HCT116 (cell line): ENCODE data around the gene VAV1. TPM values are rescaled to one million over a fixed set of nuclear protein-coding genes. Genes with fewer than 3 reads are reported as not detected.
A peak's percentile ranks its signal among the peaks of the same experiment; 100 is the strongest.

Experiments
- ATAC-seq: fragments of 200-7000 bp; cut with Tn5 transposase; 2 replicates; pipeline ENCODE4 v1.9.1; 2020; ENCODE audit warnings: mild to moderate bottlenecking, moderate library complexity
- BruUV-seq: library from RNA; stranded (reverse); fragments of 400-500 nt; replicated peaks from 2 replicates; lab custom pipeline; 2021; lab: Mats Ljungman, UMichigan
- CTCF ChIA-PET: fragments of 300-600 bp; sonication (Branson Sonifier 250); formaldehyde crosslinking; loops from one replicate; lab custom pipeline; 2021; ENCODE audit warnings: antibody characterized with exemption; lab: Charles Lee
- POLR2A ChIA-PET: fragments of 300-600, 350-600 bp; sonication (Branson Sonifier 250); formaldehyde crosslinking; loops from one replicate; lab custom pipeline; 2021; ENCODE audit warnings: antibody characterized with exemption; lab: Charles Lee
- RAD21 ChIA-PET, 2 experiments: fragments of 300-600 bp; sonication (Branson Sonifier 250); formaldehyde crosslinking; loops; one replicate each; lab custom pipeline; 2023; ENCODE audit warnings: low total read pairs in 2 of 2; ENCODE audit not compliant: uncharacterized antibody in 2 of 2, unreplicated experiment in 2 of 2, low non-redundant PET in 1 of 2; lab: Charles Lee
- DNase-seq: peaks from one replicate; pipeline ENCODE4 v3.0.0-alpha.2; 2010; ENCODE audit warnings: low read depth, low spot score
- H2AFZ ChIP-seq: fragments of 200-600 bp; shearing (Covaris generic), sonication (generic); 2 replicates; pipeline ENCODE4 v1.6.1; 2017; ENCODE audit warnings: low read depth, mixed run types, mixed read lengths, antibody characterized with exemption, low read length; ENCODE audit not compliant: poor library complexity, severe bottlenecking
- H3K27ac ChIP-seq: 2 replicates; pipeline ENCODE4 v1.5.1; 2012; ENCODE audit warnings: low read depth, low read length
- H3K27me3 ChIP-seq: fragments of 200-600 bp; sonication (generic); 2 replicates; pipeline ENCODE4 v1.6.1; 2016; ENCODE audit warnings: mixed run types, low read length, mixed read lengths; ENCODE audit not compliant: insufficient read depth
- H3K36me3 ChIP-seq, 2 experiments: fragments of 200-500 bp in 1 of 2; fragments of 200-600 bp in 1 of 2; sonication (Bioruptor generic) in 1 of 2; sonication (generic) in 1 of 2; 2 replicates each; pipeline versions ENCODE4 v1.5.1 to v1.6.1; 2014 to 2016; ENCODE audit warnings: low read length in 2 of 2, inconsistent platforms in 1 of 2, mixed read lengths in 1 of 2, mixed run types in 1 of 2; ENCODE audit not compliant: insufficient read depth in 2 of 2, control insufficient read depth in 1 of 2
- H3K4me1 ChIP-seq, 2 experiments: fragments of 200-600 bp in 1 of 2; sonication (generic) in 1 of 2; 2 replicates each; pipeline versions ENCODE4 v1.5.1 to v1.6.1; 2012 to 2017; ENCODE audit warnings: low read length in 2 of 2, inconsistent platforms in 1 of 2, mild to moderate bottlenecking in 1 of 2, mixed read lengths in 1 of 2, mixed run types in 1 of 2, moderate library complexity in 1 of 2; ENCODE audit not compliant: insufficient read depth in 2 of 2, control insufficient read depth in 1 of 2
- H3K4me2 ChIP-seq: fragments of 200-600 bp; sonication (generic); 2 replicates; pipeline ENCODE4 v1.6.1; 2017; ENCODE audit warnings: mixed run types, low read length, mixed read lengths
- H3K4me3 ChIP-seq, 2 experiments: fragments of 200-600 bp in 1 of 2; sonication (generic) in 1 of 2; replicated peaks in 1 of 2; 2 replicates each; pipeline ENCODE4 v1.5.1; 2011 to 2016; ENCODE audit warnings: low read length in 2 of 2, control low read depth in 1 of 2, low read depth in 1 of 2, mild to moderate bottlenecking in 1 of 2, mixed read lengths in 1 of 2, mixed run types in 1 of 2
- H3K79me2 ChIP-seq: fragments of 200-600 bp; sonication (generic); 2 replicates; pipeline ENCODE4 v1.6.1; 2017; ENCODE audit warnings: mild to moderate bottlenecking, mixed run types, low read length, moderate library complexity, mixed read lengths; ENCODE audit not compliant: insufficient read depth
- H3K9ac ChIP-seq: fragments of 200-600 bp; sonication (generic); 2 replicates; pipeline ENCODE4 v1.6.1; 2016; ENCODE audit warnings: low read length, mixed read lengths
- H3K9me2 ChIP-seq: fragments of 200-600 bp; sonication (generic), shearing (Covaris generic); 2 replicates; pipeline ENCODE4 v1.6.1; 2017; ENCODE audit warnings: mixed run types, mild to moderate bottlenecking, moderate library complexity; ENCODE audit not compliant: insufficient read depth
- H3K9me3 ChIP-seq, 2 experiments: fragments of 200-500 bp in 1 of 2; fragments of 200-600 bp in 1 of 2; sonication (Bioruptor generic) in 1 of 2; sonication (generic) in 1 of 2; 2 replicates each; pipeline ENCODE4 v1.6.1; 2014 to 2017; ENCODE audit warnings: low read length in 2 of 2, mixed read lengths in 2 of 2, inconsistent platforms in 1 of 2, low read depth in 1 of 2, mild to moderate bottlenecking in 1 of 2, mixed run types in 1 of 2, moderate library complexity in 1 of 2; ENCODE audit not compliant: control insufficient read depth in 1 of 2, insufficient read depth in 1 of 2
- H4K20me1 ChIP-seq: fragments of 200-600 bp; sonication (generic), shearing (Covaris generic); 2 replicates; pipeline ENCODE4 v1.6.1; 2017; ENCODE audit warnings: mixed run types, mild to moderate bottlenecking, moderate library complexity; ENCODE audit not compliant: insufficient read depth
- POLR2AphosphoS5 ChIP-seq: IDR thresholded peaks from 2 replicates; pipeline ENCODE4 v1.6.1; 2011; ENCODE audit warnings: mild to moderate bottlenecking, low read depth, low read length, moderate library complexity
- RAD21 ChIP-seq: IDR thresholded peaks from 2 replicates; pipeline ENCODE4 v1.6.1; 2012; ENCODE audit warnings: low read depth, mild to moderate bottlenecking
- SP1 ChIP-seq: IDR thresholded peaks from 2 replicates; pipeline ENCODE4 v1.6.1; 2012; ENCODE audit warnings: low read depth
- TCF7L2 ChIP-seq: IDR thresholded peaks from 2 replicates; pipeline ENCODE4 v1.7.0; 2011; ENCODE audit warnings: borderline replicate concordance, inconsistent platforms; ENCODE audit not compliant: insufficient read depth, insufficient read length; ENCODE audit errors: extremely low read depth
- ZFX ChIP-seq: fragments of 450-650 bp; IDR thresholded peaks from 2 replicates; pipeline ENCODE4 v1.6.1; 2017
- intact Hi-C: fragments of 100-400 bp; cut with micrococcal nuclease; formaldehyde crosslinking; loops from 2 replicates; pipeline ENCODE4 v1.10.0; 2022
- total RNA-seq: library from RNA; stranded (reverse); gene quantifications from one replicate; pipeline ENCODE4 v1.2.1, GENCODE V29; 2021; ENCODE audit not compliant: unreplicated experiment
- TF ChIP-seq, protein P1 (sequence below): IDR thresholded peaks from 2 replicates; pipeline ENCODE4 v1.6.1; 2012
- TF ChIP-seq, protein P2 (sequence below): IDR thresholded peaks from 2 replicates; pipeline ENCODE4 v1.6.1; 2011; ENCODE audit warnings: mild to moderate bottlenecking, low read length, moderate library complexity; ENCODE audit not compliant: insufficient replicate concordance; ENCODE audit errors: extremely low read depth

The VAV1 gene
- total RNA-seq, 1 experiment from 2014 or later, result 20.6 TPM

DNA sequence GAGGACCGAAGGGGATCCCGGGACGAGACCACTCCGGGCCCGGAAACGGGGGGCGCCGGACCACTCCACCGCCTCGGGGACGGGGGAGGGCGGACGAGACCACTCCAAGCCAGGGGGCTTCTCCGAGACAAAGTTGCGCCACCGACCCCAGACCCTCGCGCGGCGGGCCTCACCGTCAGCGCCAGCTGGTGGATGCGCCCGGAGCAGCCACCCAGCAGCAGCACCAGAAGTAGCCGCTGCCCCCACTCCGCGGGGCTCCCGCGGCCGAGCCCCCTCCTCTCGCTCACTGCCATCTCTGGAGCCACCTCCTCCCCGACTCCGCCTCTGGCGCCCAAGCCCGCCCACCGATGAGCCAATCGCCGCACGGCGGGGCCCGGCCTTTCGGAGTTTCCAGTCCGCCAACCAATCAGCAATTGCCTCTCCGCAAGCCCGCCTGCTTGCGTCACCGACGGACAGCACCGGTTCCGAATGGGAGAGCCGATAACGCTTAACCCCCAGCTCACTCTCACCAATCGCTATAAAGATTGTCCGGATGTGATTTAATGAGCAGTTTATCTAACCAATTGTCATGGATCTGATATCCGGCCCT lies 35.1 kb upstream of the VAV1 start, which contains the start of gene GPR108:
GPR108 (minus strand) TSS at position 297 of the 589 bp plus-strand sequence; CDS start at position 293, 4 bp downstream.
- Histone ChIP-seq H3K79me2 (peaks cover 45% of the 10 kb centered on the region), H3K9ac (peak within 1 kb of the TSS; percentile 86), H3K4me1 (peaks cover 32 to 44% of the 10 kb centered on the region in 2 experiments), H3K9me2 (no peaks in the 10 kb centered on the region), H3K36me3 (peaks cover 4 to 9% of the 10 kb centered on the region in 2 experiments; a peak in 3 of 4 replicates), H4K20me1 (no peaks in the 10 kb centered on the region), H2AFZ (no peak within 1 kb of the TSS), H3K4me2 (peak within 1 kb of the TSS; percentile 95), H3K27ac (peak within 1 kb of the TSS; percentile 87), H3K4me3 (peak within 1 kb of the TSS; percentile 99), H3K9me3 (no peaks in the 10 kb centered on the region), H3K27me3 (no peaks in the 10 kb centered on the region)
- POLR2A ChIA-PET, result interaction anchor here (0.7 to 3.1 kb wide), 6 partner anchors 16 to 221 kb away, joined by 3 to 13 read pairs (median 6); partner anchors contain the start of genes SH2D3A and TNFSF9
- RAD21 ChIA-PET, result interaction anchor here (0.6 to 2.3 kb wide), 6 partner anchors 15 to 126 kb away, joined by 3 to 16 read pairs (median 6); no protein-coding TSS in a partner anchor
- TF ChIP-seq ZFX, result no peak
- TF ChIP-seq SP1, result no peak
- TF ChIP-seq, protein P1, sequence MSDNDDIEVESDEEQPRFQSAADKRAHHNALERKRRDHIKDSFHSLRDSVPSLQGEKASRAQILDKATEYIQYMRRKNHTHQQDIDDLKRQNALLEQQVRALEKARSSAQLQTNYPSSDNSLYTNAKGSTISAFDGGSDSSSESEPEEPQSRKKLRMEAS, result no peak
- TF ChIP-seq, protein P2, sequence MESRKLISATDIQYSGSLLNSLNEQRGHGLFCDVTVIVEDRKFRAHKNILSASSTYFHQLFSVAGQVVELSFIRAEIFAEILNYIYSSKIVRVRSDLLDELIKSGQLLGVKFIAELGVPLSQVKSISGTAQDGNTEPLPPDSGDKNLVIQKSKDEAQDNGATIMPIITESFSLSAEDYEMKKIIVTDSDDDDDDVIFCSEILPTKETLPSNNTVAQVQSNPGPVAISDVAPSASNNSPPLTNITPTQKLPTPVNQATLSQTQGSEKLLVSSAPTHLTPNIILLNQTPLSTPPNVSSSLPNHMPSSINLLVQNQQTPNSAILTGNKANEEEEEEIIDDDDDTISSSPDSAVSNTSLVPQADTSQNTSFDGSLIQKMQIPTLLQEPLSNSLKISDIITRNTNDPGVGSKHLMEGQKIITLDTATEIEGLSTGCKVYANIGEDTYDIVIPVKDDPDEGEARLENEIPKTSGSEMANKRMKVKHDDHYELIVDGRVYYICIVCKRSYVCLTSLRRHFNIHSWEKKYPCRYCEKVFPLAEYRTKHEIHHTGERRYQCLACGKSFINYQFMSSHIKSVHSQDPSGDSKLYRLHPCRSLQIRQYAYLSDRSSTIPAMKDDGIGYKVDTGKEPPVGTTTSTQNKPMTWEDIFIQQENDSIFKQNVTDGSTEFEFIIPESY, result no peak
- TF ChIP-seq TCF7L2, result peak; percentile 77
- TF ChIP-seq RAD21, result no peak
- TF ChIP-seq POLR2AphosphoS5, result peak; percentile 65
- CTCF ChIA-PET, result interaction anchor here (0.7 to 3.9 kb wide), 7 partner anchors 11 to 221 kb away, joined by 3 to 91 read pairs (median 4); no protein-coding TSS in a partner anchor
- no TSS peak for BruUV-seq
- ATAC-seq, result peak; percentile 72
- intact Hi-C loops, result loop anchor here (5.0 kb wide), 1 partner anchor 365 kb away; the partner anchor contains the start of gene ALKBH7
- peak; percentile 100 for DNase-seq
